HK-2 (cell line): ENCODE data around the gene TMEM59.
A peak's percentile ranks its signal among the peaks of the same experiment; 100 is the strongest.
"Not testable (repeated sequence)": the region's sequence is repeated elsewhere in the genome, so short reads cannot be mapped to it uniquely, and the experiment has no call there.

Source experiments
- DNase-seq: peaks from one replicate; pipeline ENCODE4 v3.0.0-alpha.2; 2018; ENCODE audit not compliant: unreplicated experiment

The TMEM59 gene

DNA sequence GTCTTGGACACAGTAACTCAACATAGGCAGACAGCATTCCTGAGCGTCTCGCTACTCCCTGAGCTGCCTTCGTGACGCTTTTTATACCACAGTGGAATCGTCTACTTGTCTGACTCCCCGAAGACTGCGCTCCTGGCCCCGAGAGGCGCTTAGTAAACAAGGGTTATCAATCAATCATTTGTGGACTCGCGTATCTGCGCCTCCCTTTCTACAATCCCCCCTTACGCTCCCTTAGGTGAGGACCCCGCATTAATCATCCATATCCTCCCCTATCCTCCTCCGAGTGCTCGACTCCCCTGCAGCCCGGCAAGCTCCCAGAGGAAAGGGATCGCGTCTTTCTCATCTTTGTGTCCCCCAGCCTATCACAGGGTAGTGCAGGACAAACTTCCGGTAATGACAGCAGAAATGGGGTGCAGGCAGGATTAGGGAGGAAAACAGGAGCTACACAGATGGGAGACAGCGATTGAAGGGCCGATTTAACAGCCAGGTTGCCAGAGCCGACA lies 522 bp downstream of the TMEM59 start:
- DNase-seq: peak; percentile 45

DNA sequence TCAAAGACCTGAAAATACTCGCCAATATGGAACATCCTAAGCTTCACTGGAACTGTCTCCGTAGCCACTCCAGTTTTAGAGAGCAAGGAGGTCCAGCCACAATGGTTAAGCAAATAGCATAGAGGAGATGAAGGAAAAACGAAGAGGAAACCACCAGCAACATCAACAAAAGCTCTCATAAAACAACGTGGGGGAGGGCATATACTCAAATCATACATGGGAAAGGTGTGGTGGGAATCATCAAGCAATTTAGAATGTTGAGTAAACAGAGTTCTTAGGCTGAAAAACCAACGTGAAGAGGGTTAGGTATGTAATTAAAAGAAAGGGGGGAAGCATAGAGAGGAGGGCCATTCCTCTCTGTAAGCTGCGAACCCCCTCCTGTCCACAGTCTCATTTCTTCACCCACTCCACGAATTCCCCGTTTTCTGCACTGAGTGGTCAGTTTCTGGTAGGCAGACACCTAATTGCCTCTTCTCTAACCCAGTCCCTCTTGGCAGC lies 1.0 kb downstream of the TMEM59 start:
- peak; percentile 4 for DNase-seq

DNA sequence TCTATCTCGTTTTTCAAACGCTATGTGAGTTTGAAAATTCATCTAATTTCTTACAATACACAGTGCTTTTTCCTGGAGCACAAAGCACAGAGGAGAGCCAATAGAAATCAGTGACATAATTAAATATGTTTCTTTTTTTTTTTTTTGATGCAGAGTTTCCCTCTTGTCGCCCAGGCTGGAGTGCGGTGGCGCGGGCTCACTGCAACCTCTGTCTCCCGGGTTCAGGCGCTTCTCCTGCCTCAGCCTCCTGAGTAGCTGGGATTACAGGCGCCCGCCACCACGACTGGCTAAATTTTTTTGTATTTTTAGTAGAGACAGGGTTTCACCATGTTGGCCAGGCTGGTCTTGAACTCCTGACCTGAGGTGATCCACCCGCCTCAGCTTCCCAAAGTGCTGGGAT lies 2.6 kb downstream of the TMEM59 start:
- DNase-seq: not testable (repeated sequence)

DNA sequence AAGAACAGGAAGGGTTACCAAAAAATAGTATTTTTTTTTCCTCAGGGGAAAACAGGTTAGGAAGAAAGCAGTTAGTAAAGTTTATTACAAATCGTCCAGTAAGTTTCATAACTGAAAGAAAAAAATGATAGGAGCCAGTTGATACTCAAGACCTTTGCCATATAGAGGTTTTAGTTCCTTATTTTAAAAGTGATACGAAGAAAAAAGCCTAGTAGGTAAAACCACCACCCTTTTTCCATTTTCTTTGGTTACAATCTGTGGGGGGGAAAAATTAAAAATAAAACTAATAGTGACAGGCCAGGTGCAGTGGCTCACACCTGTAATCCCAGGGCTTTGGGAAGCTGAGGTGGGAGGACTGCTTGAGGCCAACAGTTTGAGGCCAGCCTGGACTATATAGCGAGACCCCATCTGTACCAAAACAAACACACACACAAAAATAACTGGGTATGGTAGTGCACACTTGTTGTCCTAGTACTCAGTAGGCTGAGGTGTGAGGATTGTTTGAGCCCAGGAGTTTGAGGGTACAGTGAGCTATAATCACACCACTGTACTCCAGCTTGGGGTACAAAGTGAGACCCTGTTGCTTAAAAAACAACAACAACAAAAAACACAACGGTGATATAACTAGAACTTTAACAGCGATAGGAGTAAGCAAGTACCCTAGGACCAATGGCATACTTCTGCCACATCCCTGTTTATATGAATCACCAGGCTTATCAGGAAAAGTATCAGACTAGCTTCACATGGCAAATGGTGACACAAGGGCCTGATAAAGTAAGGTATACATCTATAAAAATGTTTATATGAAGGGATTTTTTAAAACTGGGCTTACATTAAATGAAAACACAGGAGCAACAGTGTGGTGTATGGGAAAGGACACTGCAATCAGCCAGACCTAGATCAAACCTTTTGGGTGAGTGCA lies 5.4 kb downstream of the TMEM59 start:
- DNase-seq: no peak

DNA sequence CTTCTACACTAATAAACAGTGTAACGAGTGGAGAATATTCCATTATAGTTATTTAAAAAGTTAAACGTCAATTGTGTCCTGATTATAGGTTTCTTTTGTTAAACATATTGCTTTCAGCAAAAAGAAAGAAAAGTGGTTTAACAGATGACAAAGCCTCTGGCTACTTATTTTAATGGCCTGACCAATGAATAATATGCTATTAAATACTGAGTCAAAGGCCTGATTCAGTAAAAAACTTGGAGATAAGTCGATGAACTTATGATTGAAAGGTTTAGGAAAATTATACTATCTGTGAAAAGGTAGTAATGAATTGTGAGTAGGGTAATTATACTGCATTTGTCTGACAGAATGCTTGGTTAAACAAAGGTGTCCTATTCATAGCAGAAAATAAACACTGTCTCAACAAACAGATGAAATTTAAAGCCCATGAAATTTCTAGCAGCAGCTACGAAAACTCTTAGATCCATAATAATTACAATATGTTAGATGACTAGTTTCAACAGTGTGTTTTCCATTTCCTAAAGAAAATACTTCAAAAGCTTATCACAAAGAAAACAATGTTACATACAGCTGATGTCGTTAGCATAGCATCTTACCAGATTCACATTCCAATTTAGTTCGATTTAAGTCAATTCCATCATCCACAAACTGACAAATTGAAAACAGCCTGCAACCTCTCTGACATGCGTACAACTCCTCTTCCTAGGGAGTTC lies 6.2 kb downstream of the TMEM59 start:
- DNase-seq: no peak

DNA sequence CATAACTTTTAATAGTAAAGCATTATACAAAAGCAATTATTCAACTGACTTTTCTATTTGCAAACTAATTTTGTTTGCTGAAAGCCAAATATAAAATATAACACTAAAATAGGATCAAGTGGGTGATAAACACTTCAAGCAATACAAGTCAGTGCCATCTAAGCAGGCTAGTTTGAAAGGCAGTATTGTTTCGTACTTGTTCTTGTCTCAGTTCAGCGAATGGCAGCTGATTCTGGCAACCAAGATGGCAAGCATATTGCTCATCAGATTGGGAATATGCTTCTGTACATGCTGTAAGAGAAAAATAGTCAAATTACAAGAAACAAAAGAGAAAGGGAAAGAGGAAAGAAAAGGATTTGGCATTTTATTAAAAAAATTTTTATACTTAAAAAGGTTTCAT lies 7.5 kb downstream of the TMEM59 start:
- DNase-seq: no peak

DNA sequence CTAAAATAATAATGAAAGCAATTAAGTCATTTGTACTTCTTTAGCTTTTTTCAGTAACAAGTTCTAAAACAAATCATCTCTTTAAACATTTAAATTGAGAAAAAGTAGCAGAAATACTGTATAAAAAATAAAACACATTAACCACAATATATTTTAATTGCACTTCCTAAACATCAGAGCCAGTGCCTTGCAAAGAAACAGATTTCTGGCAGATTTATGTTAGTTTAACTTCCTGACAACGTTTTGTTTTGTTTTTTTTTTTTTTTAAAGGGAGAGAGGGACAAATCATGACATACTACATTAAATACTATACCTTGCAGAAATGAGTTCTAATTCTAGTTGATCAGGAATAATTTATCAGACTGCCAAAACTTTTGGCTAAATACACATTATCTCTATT lies 11.2 kb downstream of the TMEM59 start:
- no peak for DNase-seq

DNA sequence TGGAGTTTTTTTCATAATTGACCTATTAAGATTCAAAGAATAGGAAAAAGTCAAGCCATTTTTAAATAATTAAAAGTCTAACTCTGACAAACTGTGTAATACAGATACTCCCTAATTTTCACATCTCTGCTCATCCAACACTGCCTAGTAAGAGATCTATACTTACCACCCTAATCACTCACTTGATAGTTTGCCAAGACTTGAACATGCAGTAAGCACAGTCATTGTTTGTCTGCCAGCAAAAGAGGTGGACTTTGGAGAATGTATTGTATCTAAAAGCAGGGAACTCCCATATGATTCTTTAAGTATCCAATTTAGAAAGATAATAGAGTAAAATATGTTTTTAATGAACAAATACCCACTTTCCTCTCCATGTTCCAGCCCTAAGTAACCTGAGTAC lies 15.5 kb downstream of the TMEM59 start:
- no peak for DNase-seq

DNA sequence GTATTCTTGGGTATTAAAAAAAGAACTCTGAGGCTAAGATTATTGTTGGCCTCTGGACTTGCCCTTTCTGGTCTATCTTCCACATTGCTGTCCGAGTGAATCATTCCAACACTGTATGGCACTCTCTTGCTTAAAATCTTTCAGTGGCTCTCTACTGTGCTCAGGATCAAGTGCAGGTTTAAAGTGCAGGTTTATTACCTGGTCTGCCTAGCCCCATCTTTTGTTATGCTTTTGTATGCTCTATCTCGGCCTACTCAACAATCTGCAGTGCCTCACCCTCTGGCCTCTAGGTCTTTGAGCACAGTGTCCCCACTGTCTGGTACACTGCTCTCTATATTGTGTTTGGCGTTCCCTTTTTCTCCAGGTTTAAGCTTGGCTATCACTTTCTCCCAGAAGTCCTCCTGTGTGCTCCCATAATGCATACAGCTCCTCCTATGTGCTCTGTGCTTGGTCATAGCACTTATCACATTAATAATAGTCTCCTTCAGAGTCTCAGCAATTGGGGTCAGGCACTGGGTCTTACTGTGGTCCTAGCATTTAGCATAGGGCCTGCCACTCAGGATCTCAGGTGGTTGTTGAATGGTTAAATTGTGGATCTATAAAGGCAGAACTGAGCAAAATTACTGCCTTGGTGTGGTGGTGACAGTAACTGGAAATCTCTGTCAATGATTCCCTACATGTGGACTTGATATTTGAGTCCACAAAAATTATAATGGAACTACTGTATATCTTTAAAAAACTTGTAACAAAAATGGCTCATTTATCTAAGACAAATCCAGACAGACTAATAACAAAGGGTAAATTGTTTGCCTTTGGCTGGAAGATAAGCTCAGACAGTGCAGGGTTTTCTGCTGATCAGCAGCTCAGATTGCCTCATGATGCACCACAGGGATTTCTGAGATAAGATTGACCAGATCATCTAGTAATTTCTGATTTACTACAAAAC lies 24.4 kb downstream of the TMEM59 start:
- no peak for DNase-seq

DNA sequence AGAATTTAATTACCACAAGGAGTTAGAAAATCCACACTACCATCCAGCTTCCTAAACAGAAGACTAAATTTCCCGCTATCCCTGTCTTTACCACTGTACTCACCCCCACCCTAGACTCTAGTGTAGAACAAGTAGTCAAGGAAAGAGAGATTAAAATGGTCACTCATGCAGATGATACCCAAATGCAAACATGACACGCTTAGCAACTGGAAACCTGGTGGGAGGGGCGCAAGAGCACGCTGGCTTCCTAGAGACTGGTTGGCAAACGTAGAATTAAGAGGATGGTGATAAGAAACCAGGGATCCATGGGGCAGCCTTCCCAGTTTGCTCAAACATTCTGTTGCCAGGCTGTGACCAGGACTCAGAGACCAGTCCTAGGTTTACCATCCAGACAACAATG lies 25.2 kb downstream of the TMEM59 start:
- no peak for DNase-seq

DNA sequence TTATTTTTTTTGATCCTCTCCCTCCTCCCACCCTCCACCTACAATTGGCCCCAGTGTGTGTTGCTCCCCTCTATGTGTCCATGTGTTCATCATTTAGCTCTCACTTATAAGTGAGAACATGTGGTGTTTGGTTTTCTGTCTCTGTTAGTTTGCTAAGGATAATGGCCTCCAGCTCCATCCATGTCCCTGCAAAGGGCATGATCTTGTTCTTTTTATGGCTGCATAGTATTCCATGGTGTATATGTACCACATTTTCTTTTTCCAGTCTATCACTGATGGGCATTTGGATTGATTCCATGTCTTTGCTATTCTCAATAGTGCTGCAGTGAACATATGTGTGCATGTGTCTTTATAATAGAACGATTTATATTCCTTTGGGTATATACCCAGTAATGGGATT lies 28.2 kb downstream of the TMEM59 start:
- DNase-seq: not testable (repeated sequence)

DNA sequence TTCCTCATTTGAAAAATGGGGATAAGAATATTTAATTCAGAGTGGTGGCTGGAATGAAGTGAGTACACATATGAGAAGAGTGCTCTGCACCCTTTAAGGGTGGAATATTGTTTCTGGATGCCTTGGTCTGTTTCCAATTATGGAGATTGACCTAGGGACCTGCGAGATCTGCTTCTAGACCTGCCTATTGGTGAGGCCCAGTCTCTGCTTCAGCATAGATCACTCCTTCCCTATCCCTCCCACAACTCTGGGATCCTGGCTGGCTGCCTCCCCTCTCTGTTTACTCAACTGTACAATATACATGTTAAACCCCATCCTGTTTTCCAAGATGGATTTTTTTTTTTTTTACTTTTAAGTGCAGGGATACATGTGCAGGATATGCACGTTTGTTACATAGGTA lies 28.6 kb downstream of the TMEM59 start:
- DNase-seq: no peak

DNA sequence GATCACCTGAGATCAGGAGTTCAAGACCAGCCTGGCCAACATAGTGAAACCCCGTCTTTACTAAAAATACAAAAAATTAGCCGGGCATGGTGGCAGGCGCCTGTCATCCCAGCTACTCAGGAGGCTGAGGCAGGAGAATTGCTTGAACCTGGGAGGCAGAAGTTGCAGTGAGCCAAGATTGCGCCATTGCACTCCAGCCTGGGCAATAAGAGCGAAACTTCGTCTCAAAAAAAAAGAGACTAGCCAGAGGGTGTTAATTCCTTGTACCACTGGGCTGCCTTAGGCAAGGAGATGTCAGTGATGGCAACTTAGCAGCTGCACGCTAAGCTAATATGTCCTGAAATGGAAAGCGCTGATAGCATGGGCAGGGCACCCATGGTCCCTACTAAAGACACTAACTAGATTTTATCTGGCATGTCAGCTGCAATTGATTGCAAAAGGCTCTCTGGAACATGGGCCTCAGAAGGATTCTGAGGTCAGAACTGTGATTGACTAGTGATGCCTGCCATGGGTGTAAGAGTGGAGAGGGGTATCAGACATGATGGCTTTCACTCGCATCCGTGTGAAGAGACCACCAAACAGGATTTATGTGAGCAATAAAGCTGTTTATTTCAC lies 33.3 kb downstream of the TMEM59 start:
- not testable (repeated sequence) for DNase-seq

DNA sequence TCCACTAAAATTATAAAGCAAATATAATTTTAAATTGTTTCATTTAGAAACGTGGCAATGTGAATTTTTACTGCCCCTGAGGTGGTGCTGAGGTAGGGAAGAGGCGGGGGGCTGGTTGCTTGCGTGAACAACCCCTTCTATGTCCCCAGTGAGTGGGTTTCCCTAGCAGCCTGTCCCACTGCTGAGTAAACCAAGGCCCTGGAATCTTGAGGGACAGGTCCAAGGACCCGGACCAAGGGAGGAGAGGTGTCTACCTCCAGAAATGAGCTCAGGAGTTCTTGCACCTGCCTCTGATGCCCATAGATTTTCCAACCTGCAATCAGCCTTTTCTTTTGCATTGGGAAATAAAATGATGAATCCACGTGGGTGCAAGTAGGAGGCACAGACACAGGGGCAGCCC lies 34.4 kb downstream of the TMEM59 start:
- DNase-seq: no peak

DNA sequence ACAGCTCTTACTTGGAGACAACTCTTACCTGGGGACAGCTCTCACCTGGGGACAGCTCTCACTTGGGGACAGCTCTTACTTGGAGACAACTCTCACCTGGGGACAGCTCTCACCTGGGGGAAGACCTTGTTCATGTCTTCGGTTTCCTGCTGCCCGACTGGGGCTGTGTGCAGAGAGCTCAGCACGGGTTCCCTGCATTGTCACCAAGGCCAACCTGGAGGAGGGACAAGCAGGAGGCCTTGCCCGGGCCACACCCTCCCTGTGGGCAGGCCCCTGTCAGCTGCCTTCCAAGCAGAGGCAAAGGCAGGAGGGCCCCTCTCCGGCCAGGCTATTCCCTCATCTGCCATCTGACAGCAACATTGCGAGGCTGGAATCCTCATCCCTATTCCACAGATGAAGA lies 35.0 kb downstream of the TMEM59 start, which contains the start of gene LDLRAD1:
TSS of gene LDLRAD1 (minus strand) at position 208 of the 400 bp plus-strand sequence. CDS start at position 134, 74 bp downstream.
- no peak for DNase-seq

DNA sequence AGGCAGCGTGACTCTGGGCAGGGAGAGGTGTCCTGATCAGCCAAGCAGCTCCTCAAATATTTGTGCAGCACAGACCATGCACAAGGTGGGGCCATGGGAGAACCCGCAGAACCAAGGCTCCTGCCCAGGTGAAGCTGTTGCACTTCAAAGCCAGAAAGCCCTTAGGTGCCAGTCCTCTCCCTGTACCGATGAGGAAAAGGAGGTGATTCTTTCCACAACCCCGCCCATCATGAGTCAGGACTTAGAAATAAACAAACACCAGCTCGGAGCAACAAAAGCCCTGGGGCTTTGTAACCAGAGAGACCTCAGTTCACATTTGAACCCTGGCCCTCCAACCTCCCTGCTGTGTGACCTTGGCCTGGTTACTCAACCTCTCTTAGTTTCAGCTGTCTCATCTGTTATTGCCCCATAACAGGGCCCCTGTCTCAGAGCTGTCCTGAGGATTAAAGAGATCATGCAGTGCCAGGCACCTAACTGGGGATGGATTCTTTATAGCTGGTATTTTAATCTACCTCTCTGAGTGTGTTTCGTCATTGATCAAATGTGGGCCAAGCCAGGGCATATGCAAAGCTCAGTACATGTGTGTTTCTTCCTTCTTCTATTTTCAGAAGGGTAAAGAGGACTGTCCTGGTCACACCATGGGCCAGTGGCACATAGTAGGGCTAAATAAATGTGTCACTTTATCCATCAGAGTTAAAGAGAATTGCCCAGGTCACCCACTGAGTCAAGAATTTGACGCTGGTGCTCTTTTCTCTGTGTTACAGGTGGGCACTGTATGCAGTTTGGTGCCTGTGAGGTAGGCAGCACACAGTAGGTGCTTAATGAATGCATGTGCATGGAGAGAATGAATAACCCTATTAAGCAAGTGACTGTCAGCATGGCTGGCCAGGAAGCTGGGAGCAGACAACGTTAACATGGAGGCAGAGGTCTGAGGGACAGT lies 36.4 kb downstream of the TMEM59 start:
- DNase-seq: no peak

DNA sequence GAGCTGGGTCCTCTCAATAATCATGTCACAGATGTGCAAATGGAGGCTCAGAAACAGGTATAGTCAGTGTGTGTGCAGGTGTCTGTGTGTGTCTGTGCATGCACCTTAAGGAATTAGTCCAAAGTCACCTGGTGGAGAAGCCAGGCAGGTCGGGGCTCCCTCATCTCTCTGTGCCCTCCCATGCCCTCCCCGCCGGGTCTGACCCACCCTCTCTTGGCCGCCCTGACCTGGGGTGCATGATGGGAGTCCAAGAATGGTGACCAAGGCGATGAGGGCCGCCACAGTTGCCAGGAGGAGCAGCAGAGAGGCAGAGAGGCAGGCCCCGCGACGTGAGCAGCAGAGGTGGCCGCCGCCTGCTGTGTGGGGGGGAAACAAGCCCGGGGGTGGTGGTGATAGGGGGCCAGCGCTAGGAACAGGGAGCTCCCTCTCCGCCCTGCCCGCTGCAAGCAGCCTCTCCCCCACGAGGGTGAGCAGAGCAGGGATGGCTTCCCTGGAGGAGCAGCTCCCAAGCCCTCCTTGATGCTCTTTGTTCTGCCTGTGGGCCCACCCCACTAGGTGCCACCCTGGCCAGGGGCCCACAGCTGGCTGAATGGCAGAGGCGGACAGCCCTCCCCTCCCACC lies 38.9 kb downstream of the TMEM59 start:
- DNase-seq: no peak

DNA sequence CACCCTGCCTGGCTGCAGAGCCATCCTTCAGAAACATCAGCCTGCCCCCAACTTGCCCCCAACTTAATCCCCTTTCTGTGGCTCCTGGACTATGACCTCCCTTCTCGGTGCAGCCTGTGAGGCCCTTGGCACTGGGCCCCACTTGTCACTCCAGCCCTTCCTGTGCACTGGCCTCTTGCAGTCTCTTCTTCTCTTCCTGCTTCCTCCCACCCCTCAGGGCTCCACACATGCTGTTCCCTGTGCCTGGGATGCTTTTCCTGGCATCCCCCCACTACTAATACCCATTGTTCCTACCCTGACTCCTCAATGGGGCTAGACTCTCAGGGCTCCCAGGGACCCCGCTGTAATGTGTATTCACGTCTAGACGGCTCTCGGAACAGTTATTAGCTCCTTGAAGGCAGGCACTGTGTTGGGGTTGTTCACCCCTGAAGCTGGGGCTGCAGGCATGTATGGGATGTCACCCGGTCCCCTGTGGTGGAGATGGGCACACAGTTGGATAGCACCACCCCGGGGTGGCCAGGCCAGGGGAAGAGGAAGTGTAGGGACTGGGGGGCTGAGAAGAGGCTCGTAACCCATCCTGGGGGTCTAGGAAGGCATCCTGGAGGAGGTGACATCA lies 39.5 kb downstream of the TMEM59 start:
- no peak for DNase-seq

DNA sequence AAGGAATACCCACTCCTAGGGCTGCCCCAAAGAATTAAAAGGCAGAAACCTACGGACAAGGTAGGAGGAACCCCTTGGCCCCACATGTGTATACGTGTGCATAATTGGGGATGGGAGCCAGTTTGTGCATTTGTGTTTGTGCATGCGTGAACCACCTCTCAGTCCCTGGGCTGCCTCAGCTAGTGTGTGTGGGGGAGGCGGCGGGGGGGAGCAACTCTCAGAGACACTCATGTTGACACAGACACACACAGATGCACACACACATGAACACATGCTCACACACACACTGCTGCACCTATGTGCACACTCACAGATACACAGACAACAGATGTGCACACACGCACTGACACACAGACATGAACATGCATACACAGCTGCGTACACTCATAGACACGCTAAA lies 40.1 kb downstream of the TMEM59 start:
- DNase-seq: no peak
